GM18498 (cell line): ENCODE measurements around the gene NBR1.
"Not testable (repeated sequence)": the region's sequence is repeated elsewhere in the genome, so short reads cannot be mapped to it uniquely, and the experiment has no call there.

Experiments used
- ATAC-seq: cut with Tn5 transposase; IDR thresholded peaks from one replicate; pipeline ENCODE4 v1.9.1; 2021; ENCODE audit warnings: mild to moderate bottlenecking, moderate library complexity; ENCODE audit not compliant: unreplicated experiment

Gene NBR1

DNA sequence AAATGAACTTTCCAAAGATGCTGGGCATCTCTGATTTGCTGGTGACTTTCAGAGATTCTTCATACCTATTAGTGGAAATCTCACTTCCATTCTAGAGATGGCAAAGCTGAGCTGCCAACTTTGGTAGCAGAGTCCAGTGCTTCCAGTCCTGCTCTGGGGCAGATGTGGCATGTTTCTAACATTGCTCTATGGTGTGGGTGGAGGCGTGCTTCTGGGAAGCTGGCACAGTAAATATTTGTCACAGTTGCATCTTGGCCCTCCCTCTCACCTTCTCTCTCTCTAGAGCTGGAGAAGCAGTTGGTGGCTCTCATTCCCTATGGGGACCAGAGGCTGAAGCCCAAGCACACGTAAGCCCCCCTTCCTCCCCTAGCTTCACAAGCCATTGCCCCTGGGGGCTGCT lies 42.5 kb downstream of the NBR1 start:
- ATAC-seq: no peak

DNA sequence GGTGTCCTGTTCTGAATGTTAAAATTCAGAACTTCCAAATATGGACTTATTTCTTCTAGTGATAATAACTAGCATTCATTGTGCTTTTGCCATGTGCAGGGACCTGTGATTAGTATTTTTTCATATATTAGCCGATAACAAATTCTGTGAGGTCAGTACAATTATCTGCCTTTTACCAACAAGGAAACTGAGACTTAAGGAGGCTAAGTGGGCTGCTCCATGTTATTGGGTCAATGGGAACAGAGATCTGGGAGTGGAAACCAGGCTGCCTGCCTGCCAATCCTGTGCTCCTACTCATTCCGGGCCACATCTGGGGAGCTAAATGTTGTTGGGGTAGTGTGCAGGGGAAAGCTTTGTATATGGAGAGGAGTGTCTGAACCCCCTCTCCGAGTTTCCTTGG lies 44.3 kb downstream of the NBR1 start:
- ATAC-seq: no peak

DNA sequence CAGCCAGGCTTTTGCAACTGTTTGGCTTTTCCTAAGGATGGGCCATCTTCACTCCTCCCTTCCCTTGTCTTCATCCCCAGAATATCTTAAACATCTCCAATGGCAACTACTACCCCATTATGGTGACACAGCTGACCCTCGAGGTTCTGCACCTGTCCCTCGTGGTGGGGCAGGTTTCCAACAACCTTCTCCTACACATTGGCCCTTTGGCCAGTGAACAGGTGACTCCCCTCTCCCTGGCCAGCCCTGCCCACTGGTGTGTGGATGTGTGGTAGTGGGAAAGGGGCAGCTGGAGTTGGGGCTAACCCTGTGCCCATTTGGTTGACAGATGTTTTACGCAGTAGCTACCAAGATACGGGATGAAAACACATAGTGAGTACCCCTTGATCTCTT lies 45.4 kb downstream of the NBR1 start:
- no peak for ATAC-seq

DNA sequence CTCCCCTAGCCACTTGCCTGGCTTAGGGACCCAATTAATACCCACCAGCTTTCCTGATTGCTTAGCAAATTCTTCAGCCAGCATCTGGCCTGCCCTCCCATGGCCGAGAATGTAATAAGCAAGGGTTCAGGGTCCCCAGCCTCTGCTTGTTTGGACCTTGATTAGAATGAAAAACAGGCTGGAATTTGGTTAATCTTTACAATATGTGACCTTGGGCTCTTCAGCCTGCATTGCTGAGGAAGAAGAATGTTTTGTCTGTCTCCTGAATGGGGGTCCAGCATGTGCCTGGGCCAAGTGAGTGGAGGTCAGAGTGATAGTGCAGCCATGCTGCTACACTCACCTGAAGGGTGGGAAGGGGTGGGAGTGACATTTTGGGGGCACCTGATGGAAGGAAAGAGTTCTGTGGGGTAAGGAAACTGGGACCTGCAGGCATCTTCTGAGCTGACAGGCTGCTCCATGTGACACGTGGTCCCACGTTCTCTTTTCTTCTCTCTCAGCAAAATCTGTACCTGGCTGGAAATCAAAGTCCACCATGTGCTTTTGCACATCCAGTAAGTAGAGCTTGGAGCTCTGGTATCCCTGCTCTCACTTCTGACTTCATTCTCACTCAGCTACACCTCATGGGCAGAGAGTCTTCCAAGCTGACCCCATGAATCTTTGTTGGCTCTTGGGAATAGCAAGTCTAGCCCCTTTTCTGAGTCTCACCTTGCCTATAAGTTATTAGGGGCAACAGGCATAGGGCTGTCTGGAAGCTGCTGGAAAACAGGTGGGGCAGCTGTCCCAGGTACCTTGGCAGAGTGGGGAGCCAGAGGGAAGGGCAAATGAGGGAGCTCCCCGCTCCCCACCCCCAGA lies 46.0 kb downstream of the NBR1 start:
- ATAC-seq: no peak

DNA sequence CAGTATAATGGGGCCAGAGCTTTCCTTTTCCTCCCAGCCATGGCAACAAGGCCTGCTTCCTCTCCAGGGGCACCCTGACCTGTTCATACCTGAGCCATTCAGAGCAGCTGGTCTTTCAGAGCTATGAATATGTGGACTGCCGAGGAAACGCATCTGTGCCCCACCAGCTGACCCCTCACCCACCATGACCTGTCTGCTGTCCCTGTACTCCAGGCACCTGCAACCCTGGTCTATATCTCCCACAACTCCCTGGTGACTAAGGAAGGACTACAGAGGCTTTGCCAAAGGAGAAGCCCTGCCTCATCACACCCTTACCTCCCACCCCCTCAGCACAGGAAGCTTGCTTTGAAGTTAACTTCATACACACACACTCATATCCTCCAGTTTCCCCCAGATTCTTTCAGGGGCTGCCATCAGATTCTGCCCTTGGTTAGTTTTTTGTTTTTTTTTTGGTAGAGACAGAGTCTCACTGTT lies 46.6 kb downstream of the NBR1 start:
- no peak for ATAC-seq

DNA sequence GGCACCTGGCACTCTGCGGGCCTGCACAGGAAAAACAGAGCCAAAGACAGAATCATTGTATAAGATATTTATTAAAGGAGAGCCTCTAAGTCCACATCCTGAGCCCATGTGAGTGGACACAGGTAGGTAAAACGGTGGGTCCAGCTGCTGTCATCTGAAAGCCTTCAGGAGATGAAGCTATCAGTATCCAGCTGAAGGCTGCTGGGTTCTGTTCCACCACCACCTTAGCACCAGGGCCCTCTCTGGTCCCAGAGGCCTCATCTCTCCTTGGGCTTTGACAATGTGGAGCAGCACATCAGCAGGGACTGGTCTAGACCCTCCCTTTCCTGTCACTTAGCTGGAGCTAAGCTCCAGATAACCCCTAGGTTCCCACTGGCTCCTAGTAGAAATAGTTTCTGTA lies 48.0 kb downstream of the NBR1 start:
- no peak for ATAC-seq

DNA sequence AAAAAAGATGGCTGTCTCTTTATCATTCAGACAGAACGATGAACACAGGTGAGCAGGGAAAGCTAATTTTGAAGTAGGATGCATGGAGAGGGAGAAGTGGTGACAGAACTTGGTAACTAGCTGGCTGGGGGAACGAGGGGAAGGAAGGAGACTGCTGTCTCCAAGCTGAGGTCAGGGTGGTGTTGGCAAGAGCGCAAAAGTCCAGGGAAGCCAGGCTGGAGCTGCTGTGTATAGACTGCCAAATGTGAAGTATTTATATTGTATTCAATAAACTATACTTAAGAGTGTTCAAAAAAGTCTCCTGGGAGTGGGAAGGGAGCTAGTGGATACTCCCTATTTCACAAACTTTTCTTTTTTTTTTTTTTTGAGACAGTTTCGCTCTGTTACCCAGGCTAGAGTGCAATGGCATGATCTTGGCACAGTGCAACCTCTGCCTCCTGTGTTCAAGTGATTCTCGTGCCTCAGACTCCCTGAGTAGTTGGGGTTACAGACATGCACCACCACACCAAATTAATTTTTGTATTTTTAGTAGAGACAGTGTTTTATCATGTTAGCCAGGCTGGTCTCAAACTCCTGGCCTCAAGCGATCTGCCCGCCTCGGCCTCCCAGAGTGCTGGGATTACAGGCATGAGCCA lies 48.8 kb downstream of the NBR1 start:
- ATAC-seq: no peak

DNA sequence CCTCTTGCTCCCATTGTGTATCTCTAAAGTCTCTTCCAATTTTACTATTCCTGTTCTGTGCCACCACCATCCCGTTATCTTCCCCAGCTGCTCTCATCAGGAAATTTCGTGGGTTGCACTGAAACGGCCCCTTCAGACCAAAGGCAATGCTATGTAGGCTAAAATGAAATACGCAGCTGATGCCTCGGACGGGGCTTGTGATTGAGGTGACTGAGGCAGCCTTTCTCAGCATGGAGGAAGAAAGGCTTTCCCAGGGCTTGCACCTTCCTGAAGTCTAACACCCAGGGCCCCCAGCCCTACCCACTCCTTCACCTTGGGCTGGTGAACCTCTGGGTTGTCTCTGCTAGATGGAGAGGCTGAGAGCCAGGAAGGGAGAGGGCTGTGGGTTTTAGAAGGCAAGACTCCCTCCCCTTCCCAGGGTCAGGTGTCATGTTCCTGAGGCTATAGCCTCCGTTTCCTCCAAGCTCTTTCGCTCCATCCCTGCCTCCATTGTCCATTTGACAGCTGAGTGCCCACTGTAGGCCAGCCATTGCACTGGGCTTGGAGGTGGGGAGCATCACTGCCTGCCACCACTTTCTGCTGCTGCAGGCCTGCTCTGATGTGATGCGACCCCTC lies 49.6 kb downstream of the NBR1 start:
- no peak for ATAC-seq

DNA sequence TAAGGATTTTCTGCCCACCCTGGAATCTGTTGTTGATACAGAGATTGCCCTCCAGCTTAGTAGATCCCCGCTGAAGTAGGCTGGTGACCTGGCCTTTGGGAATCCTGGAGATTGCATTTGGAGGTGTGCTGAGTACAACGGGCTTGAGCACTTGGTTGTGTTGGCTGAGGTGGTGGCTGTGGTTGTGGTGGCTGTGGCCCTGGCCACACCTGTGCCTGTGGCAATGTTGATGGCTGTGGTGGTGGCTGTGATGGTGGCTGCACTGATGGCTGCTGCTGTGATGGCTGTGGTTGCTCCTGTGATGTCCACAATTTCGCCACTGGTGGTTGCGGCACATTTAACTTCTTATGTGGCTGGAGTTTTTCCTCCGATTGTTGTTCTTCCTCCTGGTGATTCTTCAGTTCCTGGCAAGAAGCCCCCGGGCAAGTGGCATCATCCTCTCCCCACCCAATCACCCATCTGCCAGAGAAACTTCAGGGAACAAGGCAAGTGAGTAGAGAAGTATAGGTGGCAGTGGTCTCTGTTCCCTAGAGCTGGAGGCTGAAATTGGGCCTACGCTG lies 53.2 kb downstream of the NBR1 start:
- ATAC-seq: no peak

DNA sequence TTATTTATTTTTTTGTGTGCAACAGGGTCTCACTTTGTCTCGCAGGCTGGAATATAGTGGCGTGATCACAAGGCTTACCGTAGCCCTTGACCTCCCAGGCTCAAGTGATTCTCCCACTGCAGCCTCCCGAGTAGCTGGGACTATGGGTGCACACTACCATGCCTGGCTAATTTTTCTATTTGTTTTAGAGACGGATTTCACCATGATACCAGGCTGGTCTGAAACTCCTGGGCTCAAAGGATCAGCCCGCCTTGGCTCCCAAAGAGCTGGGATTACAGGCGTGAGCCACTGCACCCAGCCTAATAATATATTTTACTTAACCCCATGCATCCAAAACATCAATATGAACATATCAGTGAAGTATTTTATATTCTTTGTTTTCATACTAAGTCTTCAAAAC lies 55.4 kb downstream of the NBR1 start:
- no peak for ATAC-seq

DNA sequence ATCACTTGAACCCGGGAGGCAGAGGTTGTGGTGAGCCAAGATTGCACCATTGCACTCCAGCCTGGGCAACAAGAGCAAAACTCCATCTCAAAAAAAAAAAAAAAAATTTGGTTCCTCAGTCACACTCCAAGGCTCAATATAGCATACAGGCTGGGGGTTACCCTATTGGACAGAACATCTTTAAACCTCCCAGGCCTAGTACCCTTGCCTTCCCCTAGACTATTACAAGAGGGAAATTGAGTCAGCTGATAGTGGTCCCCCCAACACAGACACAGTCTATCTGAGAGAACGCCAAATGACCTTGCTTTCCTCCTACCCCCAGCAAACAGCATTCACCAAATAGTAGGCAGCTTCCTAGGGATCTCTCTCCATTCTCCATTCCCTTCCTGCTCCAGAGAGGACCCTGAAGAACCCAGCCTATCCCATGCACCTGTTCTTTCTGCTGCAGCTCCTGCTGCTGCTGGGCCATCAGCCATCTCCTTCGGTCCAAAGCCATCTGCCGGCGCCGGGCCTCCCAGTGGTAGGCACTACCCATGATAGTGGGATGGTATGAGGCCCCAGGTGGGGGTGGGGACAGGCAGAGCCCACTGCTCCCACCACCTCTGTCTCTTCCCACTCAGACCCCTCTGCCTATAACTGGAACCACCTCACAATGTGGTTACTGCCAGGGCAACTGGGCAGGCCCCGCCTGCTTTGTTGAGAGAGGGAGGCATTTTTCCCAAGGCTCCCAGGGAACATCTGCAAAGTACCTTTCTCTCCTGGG lies 57.2 kb downstream of the NBR1 start, which contains the start of gene CCDC200:
Gene CCDC200 (minus strand): TSS at position 604 of the 763 bp plus-strand sequence. CDS start 69 bp downstream, at position 535.
- ATAC-seq: not testable (repeated sequence)

DNA sequence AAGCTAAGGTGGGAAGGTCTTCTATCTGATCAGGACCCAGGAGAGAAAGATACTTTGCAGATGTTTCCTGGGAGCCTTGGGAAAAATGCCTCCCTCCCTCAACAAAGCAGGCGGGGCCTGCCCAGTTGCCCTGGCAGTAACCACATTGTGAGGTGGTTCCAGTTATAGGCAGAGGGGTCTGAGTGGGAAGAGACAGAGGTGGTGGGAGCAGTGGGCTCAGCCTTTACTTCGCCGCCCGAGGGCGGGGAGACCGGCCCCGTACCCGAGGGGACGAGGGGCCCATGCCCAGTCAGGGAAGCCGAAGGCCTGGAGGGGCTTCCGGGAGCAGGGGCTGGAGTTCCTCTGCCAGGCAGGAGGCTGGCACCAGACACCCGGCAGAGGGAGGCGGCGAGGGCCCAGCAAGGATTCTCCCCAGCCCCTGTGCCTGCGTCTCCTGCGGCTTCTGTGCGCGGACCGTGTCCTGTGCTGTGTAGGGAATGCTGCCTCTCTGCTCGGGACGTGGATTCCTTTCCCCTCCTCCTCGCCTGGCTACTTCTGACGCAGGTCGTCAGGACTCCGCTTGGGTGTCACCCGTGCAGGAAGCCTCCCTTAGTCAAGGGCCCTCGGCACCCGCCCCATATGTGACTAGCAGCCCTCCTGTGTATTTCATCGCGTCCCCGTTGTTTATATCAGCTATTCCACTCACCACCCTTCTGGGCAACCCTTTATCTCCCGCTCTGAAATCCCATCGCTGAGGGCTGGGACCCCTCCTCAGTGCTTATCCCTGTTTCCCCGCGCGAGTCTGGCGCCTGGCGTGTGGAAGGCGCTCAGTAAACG lies 60.4 kb downstream of the NBR1 start:
- ATAC-seq: not testable (repeated sequence)

DNA sequence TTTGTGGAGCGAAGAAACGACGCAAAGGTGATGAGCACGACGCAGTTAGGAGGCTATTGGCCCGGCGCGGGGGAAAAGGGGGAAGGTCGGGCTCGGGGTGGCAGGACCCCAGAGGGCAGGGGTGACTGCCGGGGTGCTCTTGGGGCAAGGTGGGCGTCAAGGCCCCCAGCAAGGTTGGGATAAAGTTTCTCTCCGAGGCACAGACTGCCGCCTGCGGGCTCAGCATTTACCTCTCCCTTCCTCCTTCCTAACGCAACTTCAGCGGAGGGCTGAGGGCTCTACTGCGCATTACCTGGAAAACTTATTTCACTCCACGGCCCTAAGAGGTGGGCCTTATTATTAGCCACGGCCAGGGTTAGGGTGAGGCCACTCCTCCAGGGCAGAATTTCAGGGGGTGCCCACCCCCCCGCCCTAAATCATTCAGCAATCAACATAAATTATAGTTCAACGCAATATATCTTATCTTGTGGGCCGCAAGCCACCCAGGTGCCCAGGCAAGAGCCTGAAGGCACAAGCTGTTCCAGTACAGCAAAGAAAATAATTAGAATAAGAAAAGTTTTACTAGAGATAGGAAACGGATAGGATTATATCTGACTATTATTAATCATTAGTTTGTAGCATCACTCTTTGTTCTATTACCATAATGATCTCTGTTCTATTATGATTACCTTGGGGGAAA lies 61.1 kb downstream of the NBR1 start:
- ATAC-seq: not testable (repeated sequence)

DNA sequence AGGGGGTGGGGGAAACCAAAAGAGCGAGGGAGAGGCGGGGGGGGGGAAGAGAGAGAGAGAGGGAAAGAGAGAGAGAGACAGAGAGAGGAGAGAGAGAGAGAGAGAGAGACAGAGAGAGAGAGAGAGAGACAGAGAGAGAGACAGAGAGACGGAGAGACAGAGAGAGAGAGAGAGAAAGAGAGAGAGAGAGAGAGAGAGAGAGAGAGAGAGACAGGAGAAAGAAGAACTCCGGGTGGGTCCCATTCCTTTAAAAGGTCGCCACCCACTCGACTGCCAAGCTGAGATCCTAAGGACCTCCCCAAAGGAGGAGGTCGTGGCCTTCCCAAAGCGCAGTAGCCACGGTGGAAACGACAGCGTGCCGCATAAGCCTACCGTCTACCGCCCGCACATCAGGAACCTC lies 62.2 kb downstream of the NBR1 start:
- ATAC-seq: not testable (repeated sequence)

DNA sequence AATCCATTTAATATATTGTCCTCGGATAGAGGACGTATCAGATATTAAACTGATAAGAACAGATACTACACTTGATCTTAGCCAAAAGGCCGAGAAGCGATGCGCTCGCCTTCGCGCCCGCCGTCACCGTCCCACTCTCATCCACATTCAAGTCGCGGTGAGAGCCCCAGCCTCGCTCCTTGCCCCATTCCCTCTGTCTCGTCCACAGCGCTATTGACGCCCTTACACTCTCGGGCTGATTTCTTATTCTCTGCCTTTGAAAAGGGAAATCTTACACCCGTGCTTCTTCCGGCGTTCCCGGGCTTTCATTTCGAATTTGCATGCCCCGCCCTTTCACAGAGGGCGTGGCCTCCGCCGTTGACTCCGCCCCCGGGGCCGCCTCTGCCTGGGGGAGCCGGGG lies 62.9 kb downstream of the NBR1 start, which contains the start of gene RNU2-1:
Gene RNU2-1 (minus strand): TSS at position 101 of the 400 bp plus-strand sequence.
- not testable (repeated sequence) for ATAC-seq

DNA sequence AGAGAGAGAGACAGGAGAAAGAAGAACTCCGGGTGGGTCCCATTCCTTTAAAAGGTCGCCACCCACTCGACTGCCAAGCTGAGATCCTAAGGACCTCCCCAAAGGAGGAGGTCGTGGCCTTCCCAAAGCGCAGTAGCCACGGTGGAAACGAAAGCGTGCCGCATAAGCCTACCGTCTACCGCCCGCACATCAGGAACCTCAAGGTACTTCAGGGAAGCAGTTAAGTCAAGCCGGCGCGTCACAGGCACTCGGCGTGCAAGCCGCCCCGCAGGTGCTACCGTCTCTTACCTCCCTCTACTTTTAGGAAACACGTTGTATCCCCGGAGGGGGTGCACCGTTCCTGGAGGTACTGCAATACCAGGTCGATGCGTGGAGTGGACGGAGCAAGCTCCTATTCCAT lies 68.6 kb downstream of the NBR1 start:
- not testable (repeated sequence) for ATAC-seq

DNA sequence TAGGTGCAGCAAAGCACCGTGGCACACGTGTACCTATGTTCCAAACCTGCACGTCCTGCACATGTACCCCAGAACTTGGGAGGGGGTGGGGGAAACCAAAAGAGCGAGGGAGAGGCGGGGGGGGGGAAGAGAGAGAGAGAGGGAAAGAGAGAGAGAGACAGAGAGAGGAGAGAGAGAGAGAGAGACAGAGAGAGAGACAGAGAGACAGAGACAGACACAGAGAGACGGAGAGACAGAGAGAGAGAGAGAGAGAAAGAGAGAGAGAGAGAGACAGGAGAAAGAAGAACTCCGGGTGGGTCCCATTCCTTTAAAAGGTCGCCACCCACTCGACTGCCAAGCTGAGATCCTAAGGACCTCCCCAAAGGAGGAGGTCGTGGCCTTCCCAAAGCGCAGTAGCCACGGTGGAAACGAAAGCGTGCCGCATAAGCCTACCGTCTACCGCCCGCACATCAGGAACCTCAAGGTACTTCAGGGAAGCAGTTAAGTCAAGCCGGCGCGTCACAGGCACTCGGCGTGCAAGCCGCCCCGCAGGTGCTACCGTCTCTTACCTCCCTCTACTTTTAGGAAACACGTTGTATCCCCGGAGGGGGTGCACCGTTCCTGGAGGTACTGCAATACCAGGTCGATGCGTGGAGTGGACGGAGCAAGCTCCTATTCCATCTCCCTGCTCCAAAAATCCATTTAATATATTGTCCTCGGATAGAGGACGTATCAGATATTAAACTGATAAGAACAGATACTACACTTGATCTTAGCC lies 69.8 kb downstream of the NBR1 start:
- not testable (repeated sequence) for ATAC-seq

DNA sequence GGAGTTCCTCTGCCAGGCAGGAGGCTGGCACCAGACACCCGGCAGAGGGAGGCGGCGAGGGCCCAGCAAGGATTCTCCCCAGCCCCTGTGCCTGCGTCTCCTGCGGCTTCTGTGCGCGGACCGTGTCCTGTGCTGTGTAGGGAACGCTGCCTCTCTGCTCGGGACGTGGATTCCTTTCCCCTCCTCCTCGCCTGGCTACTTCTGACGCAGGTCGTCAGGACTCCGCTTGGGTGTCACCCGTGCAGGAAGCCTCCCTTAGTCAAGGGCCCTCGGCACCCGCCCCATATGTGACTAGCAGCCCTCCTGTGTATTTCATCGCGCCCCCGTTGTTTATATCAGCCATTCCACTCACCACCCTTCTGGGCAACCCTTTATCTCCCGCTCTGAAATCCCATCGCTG lies 75.4 kb downstream of the NBR1 start:
- not testable (repeated sequence) for ATAC-seq
